PFSK-1 (cell line): ENCODE measurements around the gene ITIH5.

Experiments
- REST ChIP-seq, 2 experiments: IDR thresholded peaks; 2 replicates each; pipeline versions ENCODE4 v1.6.1 to v1.8.0; 2011 to 2012; ENCODE audit warnings: low read depth in 2 of 2, low read length in 2 of 2, control low read depth in 1 of 2, inconsistent platforms in 1 of 2, mild to moderate bottlenecking in 1 of 2, moderate library complexity in 1 of 2; ENCODE audit not compliant: insufficient read depth in 1 of 2
- TAF1 ChIP-seq: IDR thresholded peaks from 2 replicates; pipeline ENCODE4 v1.6.1; 2012; ENCODE audit warnings: low read length, control low read depth, borderline replicate concordance; ENCODE audit not compliant: insufficient read depth

GRCh38 chr10:7560519-7560918, 106.2 kb downstream of the ITIH5 start:
- TF ChIP-seq TAF1 (no peak), REST (IDR thresholded peaks at IDR 0.05; ENCODE audit: insufficient read depth in 1 of 2, low read depth in 2 of 2, low read length in 2 of 2) (no peak)
